ENCODE measurements around the gene PKNOX2. TPM values are rescaled to one million over a fixed set of nuclear protein-coding genes. Genes with fewer than 3 reads are reported as not detected.

The PKNOX2 gene
- total RNA-seq, 1 donor from 2014 or later: 41.8 TPM

GRCh38 chr11:125224391-125225021, 60.0 kb downstream of the PKNOX2 start:
- DNase-seq (ENCODE audit: low spot score): peak; percentile 63
- H3K27me3 Mint-ChIP-seq (ENCODE audit: unreplicated experiment): no peaks in the 10 kb centered on the region
- H3K4me3 Mint-ChIP-seq (ENCODE audit: unreplicated experiment): no peak overlapping the region

GRCh38 chr11:125225401-125225800, 60.9 kb downstream of the PKNOX2 start:
- Mint-ChIP-seq H3K4me3 (ENCODE audit: unreplicated experiment) (peak overlapping the region; percentile 31), H3K27me3 (ENCODE audit: unreplicated experiment) (no peaks in the 10 kb centered on the region), H3K27ac (ENCODE audit: unreplicated experiment) (no peak overlapping the region), H3K9me3 (ENCODE audit: unreplicated experiment) (no peaks in the 10 kb centered on the region), H3K36me3 (ENCODE audit: low read depth, unreplicated experiment) (no peaks in the 10 kb centered on the region), H3K4me1 (ENCODE audit: unreplicated experiment) (peaks cover 28% of the 10 kb centered on the region)
- no peak for TF ChIP-seq CTCF (IDR thresholded peaks at IDR 0.05; ENCODE audit: unreplicated experiment)
- no peak for DNase-seq (ENCODE audit: low spot score)

More at GRCh38 chr11:125224391-125225021, 60.0 kb downstream of the PKNOX2 start:
- TF ChIP-seq CTCF (IDR thresholded peaks at IDR 0.05; ENCODE audit: unreplicated experiment): no peak
- H3K27ac Mint-ChIP-seq (ENCODE audit: unreplicated experiment): no peak overlapping the region
- no peaks in the 10 kb centered on the region for H3K9me3 Mint-ChIP-seq (ENCODE audit: unreplicated experiment)
- no peaks in the 10 kb centered on the region for H3K36me3 Mint-ChIP-seq (ENCODE audit: low read depth, unreplicated experiment)
- peaks cover 28% of the 10 kb centered on the region for H3K4me1 Mint-ChIP-seq (ENCODE audit: unreplicated experiment)

GRCh38 chr11:125226031-125226430, 61.5 kb downstream of the PKNOX2 start:
- Mint-ChIP-seq H3K27me3 (ENCODE audit: unreplicated experiment) (no peaks in the 10 kb centered on the region), H3K27ac (ENCODE audit: unreplicated experiment) (no peak overlapping the region), H3K9me3 (ENCODE audit: unreplicated experiment) (no peaks in the 10 kb centered on the region), H3K4me3 (ENCODE audit: unreplicated experiment) (no peak overlapping the region), H3K36me3 (ENCODE audit: low read depth, unreplicated experiment) (no peaks in the 10 kb centered on the region), H3K4me1 (ENCODE audit: unreplicated experiment) (peaks cover 28% of the 10 kb centered on the region)
- DNase-seq (ENCODE audit: low spot score): no peak
- no peak for TF ChIP-seq CTCF (IDR thresholded peaks at IDR 0.05; ENCODE audit: unreplicated experiment)

- Mint-ChIP-seq H3K36me3 (ENCODE audit: low read depth, unreplicated experiment) (no peaks in the 10 kb centered on the region), H3K4me1 (ENCODE audit: unreplicated experiment) (peaks cover 23% of the 10 kb centered on the region), H3K4me3 (ENCODE audit: unreplicated experiment) (no peak overlapping the region), H3K27me3 (ENCODE audit: unreplicated experiment) (no peaks in the 10 kb centered on the region), H3K9me3 (ENCODE audit: unreplicated experiment) (no peaks in the 10 kb centered on the region), H3K27ac (ENCODE audit: unreplicated experiment) (no peak overlapping the region)
- DNase-seq (ENCODE audit: low spot score): no peak
- TF ChIP-seq CTCF (IDR thresholded peaks at IDR 0.05; ENCODE audit: unreplicated experiment): no peak
Measured at GRCh38 chr11:125226706-125227105, 62.2 kb downstream of the PKNOX2 start.

- Mint-ChIP-seq H3K9me3 (ENCODE audit: unreplicated experiment) (no peaks in the 10 kb centered on the region), H3K4me3 (ENCODE audit: unreplicated experiment) (no peak overlapping the region), H3K36me3 (ENCODE audit: low read depth, unreplicated experiment) (no peaks in the 10 kb centered on the region), H3K27me3 (ENCODE audit: unreplicated experiment) (no peaks in the 10 kb centered on the region), H3K27ac (ENCODE audit: unreplicated experiment) (no peak overlapping the region), H3K4me1 (ENCODE audit: unreplicated experiment) (peaks cover 20% of the 10 kb centered on the region)
- TF ChIP-seq CTCF (IDR thresholded peaks at IDR 0.05; ENCODE audit: unreplicated experiment): no peak
- DNase-seq (ENCODE audit: low spot score): no peak
Measured at GRCh38 chr11:125227151-125227550, 62.6 kb downstream of the PKNOX2 start.

All from endothelial cell (in vitro differentiated cells).